ENCODE measurements around the gene PRRT4.

The PRRT4 gene

GRCh38 chr7:128311013-128311412 lies 50.5 kb downstream of the PRRT4 start:
- ChIA-PET CTCF (no interaction called here), POLR2A (ENCODE audit: low non-redundant PET) (no interaction called here)
- no peak for DNase-seq (ENCODE audit: low spot score)
- TF ChIP-seq CTCF (conservative IDR thresholded peaks at IDR 0.05; ENCODE audit: low read depth): no peak
- H3K27ac ChIP-seq: no peak overlapping the region

- ChIA-PET POLR2A (ENCODE audit: low non-redundant PET) (no interaction called here), CTCF (no interaction called here)
- TF ChIP-seq CTCF (conservative IDR thresholded peaks at IDR 0.05; ENCODE audit: low read depth): no peak
- no peak overlapping the region for H3K27ac ChIP-seq
- no peak for DNase-seq (ENCODE audit: low spot score)
Measured at GRCh38 chr7:128310499-128310898, 51.0 kb downstream of the PRRT4 start.

GRCh38 chr7:128309976-128310375 lies 51.5 kb downstream of the PRRT4 start:
- H3K27ac ChIP-seq: no peak overlapping the region
- ChIA-PET POLR2A (ENCODE audit: low non-redundant PET) (no interaction called here), CTCF (no interaction called here)
- TF ChIP-seq CTCF (conservative IDR thresholded peaks at IDR 0.05; ENCODE audit: low read depth): no peak
- no peak for DNase-seq (ENCODE audit: low spot score)

GRCh38 chr7:128309124-128309523 lies 52.4 kb downstream of the PRRT4 start:
- no peak for TF ChIP-seq CTCF (conservative IDR thresholded peaks at IDR 0.05; ENCODE audit: low read depth)
- no peak for DNase-seq (ENCODE audit: low spot score)
- ChIA-PET CTCF (no interaction called here), POLR2A (ENCODE audit: low non-redundant PET) (no interaction called here)
- no peak overlapping the region for H3K27ac ChIP-seq

- no peak for DNase-seq (ENCODE audit: low spot score)
- TF ChIP-seq CTCF (conservative IDR thresholded peaks at IDR 0.05; ENCODE audit: low read depth): no peak
- CTCF ChIA-PET: no interaction called here
- H3K27ac ChIP-seq: no peak overlapping the region
- POLR2A ChIA-PET (ENCODE audit: low non-redundant PET): no interaction called here
Measured at GRCh38 chr7:128307061-128307460, 54.4 kb downstream of the PRRT4 start.

GRCh38 chr7:128304212-128304611 lies 57.3 kb downstream of the PRRT4 start:
- H3K27ac ChIP-seq: peak overlapping the region; percentile 26
- POLR2A ChIA-PET (ENCODE audit: low non-redundant PET): no interaction called here
- CTCF ChIA-PET: no interaction called here
- no peak for DNase-seq (ENCODE audit: low spot score)
- no peak for TF ChIP-seq CTCF (conservative IDR thresholded peaks at IDR 0.05; ENCODE audit: low read depth)

GRCh38 chr7:128303643-128304042 lies 57.8 kb downstream of the PRRT4 start:
- CTCF ChIA-PET: no interaction called here
- no peak overlapping the region for H3K27ac ChIP-seq
- TF ChIP-seq CTCF (conservative IDR thresholded peaks at IDR 0.05; ENCODE audit: low read depth): no peak
- POLR2A ChIA-PET (ENCODE audit: low non-redundant PET): interaction anchor here (0.6 kb wide), 1 partner anchor 16 kb away, joined by 6 read pairs; no protein-coding TSS in a partner anchor
- DNase-seq (ENCODE audit: low spot score): no peak
